IMR-90 (cell line): ENCODE data around the gene SUN1. TPM values are rescaled to one million over a fixed set of nuclear protein-coding genes. Genes with fewer than 3 reads are reported as not detected.

Experiments
- ATAC-seq: fragments of 200-7000 bp; cut with Tn5 transposase; 2 replicates; pipeline ENCODE4 v1.9.1; 2020; ENCODE audit warnings: low read depth, mild to moderate bottlenecking, moderate library complexity
- BruUV-seq: library from RNA; stranded (reverse); fragments of 400-500 nt; replicated peaks from 2 replicates; lab custom pipeline; 2021; lab: Mats Ljungman, UMichigan
- CTCF ChIA-PET: fragments of 300-600 bp; formaldehyde crosslinking; extraction: SDS; loops from one replicate; lab custom pipeline; 2021; ENCODE audit warnings: antibody characterized with exemption; lab: Yijun Ruan, JAX
- POLR2A ChIA-PET: fragments of 300-600 bp; sonication (Branson Sonifier 250); formaldehyde crosslinking; loops from one replicate; lab custom pipeline; 2022; ENCODE audit warnings: antibody characterized with exemption; ENCODE audit not compliant: unreplicated experiment; lab: Charles Lee
- DNase-seq: peaks from one replicate; pipeline ENCODE4 v3.0.0; 2013
- H2AFZ ChIP-seq: replicated peaks from 2 replicates; pipeline ENCODE3; 2013; ENCODE audit warnings: low read length, mild to moderate bottlenecking; ENCODE audit not compliant: poor library complexity
- H2AK5ac ChIP-seq: 2 replicates; pipeline ENCODE4 v1.6.1; 2013; ENCODE audit warnings: low read depth, low read length, inconsistent platforms
- H2AK9ac ChIP-seq: replicated peaks from 2 replicates; pipeline ENCODE3; 2013; ENCODE audit warnings: mild to moderate bottlenecking, low read depth, low read length, moderate library complexity; ENCODE audit not compliant: poor library complexity
- H2BK120ac ChIP-seq: 2 replicates; pipeline ENCODE4 v1.6.1; 2013; ENCODE audit warnings: low read depth, low read length, inconsistent platforms
- H2BK15ac ChIP-seq: 3 replicates; pipeline ENCODE4 v1.6.1; 2013; ENCODE audit warnings: low read depth, low read length, inconsistent platforms
- H2BK20ac ChIP-seq: 2 replicates; pipeline ENCODE4 v1.6.1; 2013; ENCODE audit warnings: low read depth, mild to moderate bottlenecking, inconsistent platforms, low read length, moderate library complexity
- H2BK5ac ChIP-seq: 2 replicates; pipeline ENCODE4 v1.6.1; 2013; ENCODE audit warnings: mild to moderate bottlenecking, low read depth, low read length, inconsistent platforms; ENCODE audit not compliant: poor library complexity, severe bottlenecking
- H3K14ac ChIP-seq: replicated peaks from 2 replicates; pipeline ENCODE4 v1.6.1; 2013; ENCODE audit warnings: low read depth, low read length, inconsistent platforms
- H3K18ac ChIP-seq: 2 replicates; pipeline ENCODE4 v1.6.1; 2013; ENCODE audit warnings: low read depth, low read length, control low read depth
- H3K23ac ChIP-seq: 2 replicates; pipeline ENCODE4 v1.6.1; 2013; ENCODE audit warnings: low read depth, low read length, inconsistent platforms
- H3K27ac ChIP-seq: 2 replicates; pipeline ENCODE4 v1.5.1; 2013; ENCODE audit warnings: mild to moderate bottlenecking, control low read depth, low read length; ENCODE audit not compliant: insufficient read depth
- H3K27me3 ChIP-seq: 2 replicates; pipeline ENCODE4 v1.6.1; 2013; ENCODE audit warnings: low read length; ENCODE audit not compliant: control insufficient read depth, insufficient read depth
- H3K36me3 ChIP-seq: 2 replicates; pipeline ENCODE4 v1.6.1; 2013; ENCODE audit warnings: low read length, mixed read lengths; ENCODE audit not compliant: control insufficient read depth, insufficient read depth
- H3K4ac ChIP-seq: 2 replicates; pipeline ENCODE4 v1.6.1; 2013; ENCODE audit warnings: low read depth, low read length, inconsistent platforms
- H3K4me1 ChIP-seq: 2 replicates; pipeline ENCODE4 v1.6.1; 2013; ENCODE audit warnings: low read length, mixed read lengths; ENCODE audit not compliant: control insufficient read depth, insufficient read depth
- H3K4me2 ChIP-seq: 2 replicates; pipeline ENCODE4 v1.6.1; 2013; ENCODE audit warnings: low read depth, mild to moderate bottlenecking, control low read depth, low read length, moderate library complexity
- H3K4me3 ChIP-seq: 2 replicates; pipeline ENCODE4 v1.5.1; 2013; ENCODE audit warnings: low read depth, mild to moderate bottlenecking, control low read depth, low read length, moderate library complexity; ENCODE audit not compliant: insufficient read depth
- H3K56ac ChIP-seq: 2 replicates; pipeline ENCODE4 v1.6.1; 2013; ENCODE audit warnings: low read length, inconsistent platforms; ENCODE audit not compliant: insufficient read depth; ENCODE audit errors: extremely low read depth
- H3K79me1 ChIP-seq, 2 experiments: 2 replicates each; pipeline ENCODE4 v1.6.1; 2013; ENCODE audit warnings: low read length in 2 of 2, inconsistent platforms in 1 of 2, low read depth in 1 of 2
- H3K9ac ChIP-seq: 2 replicates; pipeline ENCODE4 v1.6.1; 2013; ENCODE audit warnings: low read depth, low read length, control low read depth
- H3K9me1 ChIP-seq: 2 replicates; pipeline ENCODE4 v1.6.1; 2013; ENCODE audit warnings: low read length, inconsistent platforms; ENCODE audit not compliant: insufficient read depth
- H3K9me3 ChIP-seq: 2 replicates; pipeline ENCODE4 v1.6.1; 2013; ENCODE audit warnings: low read length; ENCODE audit not compliant: control insufficient read depth, insufficient read depth
- H4K20me1 ChIP-seq: 2 replicates; pipeline ENCODE4 v1.6.1; 2013; ENCODE audit warnings: low read length, inconsistent platforms; ENCODE audit not compliant: insufficient read depth
- H4K5ac ChIP-seq: 2 replicates; pipeline ENCODE4 v1.6.1; 2013; ENCODE audit warnings: mild to moderate bottlenecking, low read depth, low read length, control low read depth
- H4K8ac ChIP-seq, 2 experiments: 2 replicates each; pipeline ENCODE4 v1.6.1; 2013; ENCODE audit warnings: low read depth in 2 of 2, low read length in 2 of 2, control low read depth in 1 of 2, inconsistent platforms in 1 of 2
- H4K91ac ChIP-seq: 2 replicates; pipeline ENCODE4 v1.6.1; 2013; ENCODE audit warnings: low read depth, low read length, inconsistent platforms; ENCODE audit not compliant: insufficient read depth
- CHD1 ChIP-seq: IDR thresholded peaks from 2 replicates; pipeline ENCODE4 v1.6.1; 2012; ENCODE audit warnings: low read depth, low read length, improper control_type of control experiment
- MAFK ChIP-seq: IDR thresholded peaks from 2 replicates; pipeline ENCODE4 v1.6.1; 2012; ENCODE audit warnings: low read depth, low read length, improper control_type of control experiment
- MAZ ChIP-seq: IDR thresholded peaks from 2 replicates; pipeline ENCODE4 v1.6.1; 2012; ENCODE audit warnings: low read depth, mild to moderate bottlenecking, low read length, improper control_type of control experiment, moderate library complexity, borderline replicate concordance
- NFE2L2 ChIP-seq: fragments of 150-350 bp; IDR thresholded peaks from 2 replicates; pipeline ENCODE4 v1.6.1; 2016; ENCODE audit warnings: low read depth, mild to moderate bottlenecking, low read length
- RAD21 ChIP-seq: IDR thresholded peaks from 2 replicates; pipeline ENCODE4 v1.6.1; 2012; ENCODE audit warnings: low read length, improper control_type of control experiment
- WGBS, 2 experiments: methylation state at CpG; one replicate each; pipeline versions ENCODE4 v1.1.5 to v1.1.7; 2013; ENCODE audit warnings: missing lambda C conversion rate in 2 of 2; ENCODE audit not compliant: insufficient read length in 1 of 2; ENCODE audit errors: extremely low coverage in 2 of 2; 5-methylcytosine and 5-hydroxymethylcytosine counted together
- dilution Hi-C: fragments of 300-500 bp; cut with HindIII; formaldehyde crosslinking; loops from one replicate; pipeline ENCODE4 v1.14.3; 2018; ENCODE audit warnings: low sequenced_read_pairs; ENCODE audit not compliant: unreplicated experiment
- in situ Hi-C: fragments of 300-500 bp; cut with MboI; formaldehyde crosslinking; loops from 3 replicates; pipeline ENCODE4 v1.14.3; 2019; ENCODE audit warnings: low sequenced_read_pairs, inconsistent platforms, mixed read lengths
- intact Hi-C: fragments of 100-400 bp; cut with micrococcal nuclease; formaldehyde crosslinking; loops from 2 replicates; pipeline ENCODE4 v1.10.0; 2022
- polyA plus RNA-seq, 3 experiments: library from polyadenylated mRNA; depleted of rRNA; stranded (reverse); fragments of >200 nt; gene quantifications; 2 replicates each; pipeline ENCODE4 v1.2.3, GENCODE V29; 2012; ENCODE audit warnings: low replicate concordance in 1 of 3
- total RNA-seq: library from RNA; depleted of rRNA; stranded (reverse); fragments of >200 nt; gene quantifications from 2 replicates; pipeline ENCODE4 v1.2.3, GENCODE V29; 2012

SUN1 gene
- total and polyA plus RNA-seq, 2 of the 4 experiments (the other 2 are of a cell fraction) = 113 to 239 TPM

DNA sequence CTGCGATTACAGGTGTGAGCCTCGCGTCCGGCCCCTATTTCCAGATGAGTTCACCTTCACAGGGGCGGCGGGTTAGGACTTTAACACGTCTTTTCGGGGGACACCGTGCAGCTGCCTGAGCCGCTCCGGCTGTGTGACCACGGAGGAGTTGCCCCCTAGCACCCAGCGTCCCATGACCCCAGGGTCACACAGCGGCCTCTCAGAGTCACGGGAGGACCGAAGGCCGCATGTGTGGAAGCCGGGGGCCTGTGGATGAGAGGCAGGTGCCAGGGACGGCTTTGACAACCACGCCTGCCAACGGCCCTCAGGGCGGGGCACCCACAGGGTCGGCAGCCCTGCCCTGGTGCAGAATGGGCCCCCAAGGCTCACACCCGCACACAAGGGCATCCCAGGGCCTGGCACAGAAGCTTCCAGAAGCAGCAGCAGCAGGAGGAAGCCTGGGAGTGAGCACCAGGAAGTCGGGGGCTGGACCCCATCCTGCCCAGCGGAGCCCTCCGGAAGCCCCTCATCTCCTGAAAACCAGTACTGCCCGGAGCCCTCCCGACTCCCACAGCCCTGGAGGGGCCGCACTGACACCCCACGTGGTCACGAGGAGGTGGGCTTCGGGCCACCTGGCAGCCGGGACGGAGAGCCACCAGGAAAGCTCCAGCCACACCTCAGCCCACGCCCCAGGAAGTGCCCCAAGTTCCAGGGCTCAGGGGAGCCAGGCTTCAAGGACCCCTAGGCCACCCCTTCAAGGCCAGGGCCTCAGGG lies 89.5 kb downstream of the SUN1 start:
- Histone ChIP-seq H3K4me3 (no peak overlapping the region), H3K27ac (no peak overlapping the region), H4K91ac (no peak overlapping the region), H3K9me3 (no peaks in the 10 kb centered on the region), H3K18ac (no peak overlapping the region), H2AK5ac (no peak overlapping the region), H2AFZ (peak overlapping the region; percentile 11), H3K36me3 (no peaks in the 10 kb centered on the region), H2BK20ac (no peak overlapping the region), H2AK9ac (peak overlapping the region; percentile 28), H3K79me1 (no peaks in the 10 kb centered on the region), H3K4ac (no peak overlapping the region), H3K14ac (no peak overlapping the region), H3K27me3 (no peaks in the 10 kb centered on the region), H2BK15ac (no peak overlapping the region), H2BK5ac (no peak overlapping the region), H4K8ac (no peak overlapping the region), H4K5ac (no peak overlapping the region), H2BK120ac (no peak overlapping the region), H3K56ac (no peak overlapping the region), H3K4me2 (no peak overlapping the region), H3K4me1 (peaks cover 7% of the 10 kb centered on the region), H3K9me1 (no peaks in the 10 kb centered on the region), H3K9ac (no peak overlapping the region), H3K23ac (no peak overlapping the region), H4K20me1 (no peaks in the 10 kb centered on the region)
- intact Hi-C loops = no loop called here
- ChIA-PET POLR2A (no interaction called here), CTCF (no interaction called here)
- dilution Hi-C loops = no loop called here
- TF ChIP-seq CHD1 (no peak), MAZ (no peak), NFE2L2 (no peak), RAD21 (no peak), MAFK (no peak)
- ATAC-seq (no peak), DNase-seq (no peak)
- BruUV-seq = no TSS peak
- in situ Hi-C loops = no loop called here
- WGBS, 2 experiments = 86% methylated on average over 15 of the region's 36 CpGs; no CpG with 5 or more reads in 1 of the 2 experiments
